Thoracic aorta endothelial cell (primary cell): ENCODE data around the gene DBI. TPM values are rescaled to one million over a fixed set of nuclear protein-coding genes. Genes with fewer than 3 reads are reported as not detected.

ENCODE experiments used
- total RNA-seq: library from RNA; depleted of rRNA; stranded (reverse); fragments of >200 nt; gene quantifications from 2 replicates; pipeline ENCODE4 v1.2.3, GENCODE V29; 2012

The DBI gene
- 96.1 and 124 TPM in 2 replicates for total RNA-seq

GRCh38 chr2:119366649-119367471 is at the start of gene DBI, which contains the start of gene C2orf76:
Gene DBI (plus strand): TSS chr2:119366977. CDS start chr2:119367052, 75 bp downstream.
Gene C2orf76 (minus strand): TSS chr2:119366834. CDS start chr2:119339959, 26,875 bp downstream.

Other genes starting within 250 kb of the DBI start
- not detected in 2 replicates for gene C1QL2, start 208.2 kb upstream of the DBI start, total RNA-seq
- 20.3 and 27.9 TPM in 2 replicates for gene STEAP3, start 143.1 kb upstream of the DBI start, total RNA-seq
- gene C2orf76, start 143 bp upstream of the DBI start, total RNA-seq: 11.3 and 14.1 TPM in 2 replicates
- gene TMEM37, start 64.9 kb downstream of the DBI start, total RNA-seq: 1.1 and 2.4 TPM in 2 replicates
- gene SCTR, start 157.5 kb downstream of the DBI start, total RNA-seq: not detected in 2 replicates
- 0.27 TPM in 1 of 2 replicates, not detected in the other for gene CFAP221, start 177.5 kb downstream of the DBI start, total RNA-seq